HepG2 (cell line): ENCODE data around the gene IL32. TPM values are rescaled to one million over a fixed set of nuclear protein-coding genes. Genes with fewer than 3 reads are reported as not detected.
A peak's percentile ranks its signal among the peaks of the same experiment; 100 is the strongest.

Experiments used
- ATF7 ChIP-seq, 2 experiments: fragments of 450-650 bp in 1 of 2; sonication (generic) in 1 of 2; formaldehyde crosslinking in 1 of 2; IDR thresholded peaks; 2 replicates each; pipeline versions ENCODE4 v1.4.0 to v1.6.1; 2016 to 2020; ENCODE audit warnings: antibody characterized with exemption in 1 of 2, mild to moderate bottlenecking in 1 of 2, missing genetic modification reagents in 1 of 2
- ELF1 ChIP-seq: sonication (generic); formaldehyde crosslinking; IDR thresholded peaks from 2 replicates; pipeline ENCODE4 v1.4.0; 2020; ENCODE audit warnings: missing genetic modification reagents
- HMG20B ChIP-seq: conservative IDR thresholded peaks from 2 replicates; pipeline ENCODE4 v1.6.1; 2016; ENCODE audit warnings: missing genetic modification reagents, missing compliant biosample characterization
- IKZF1 ChIP-seq: fragments of 450-650 bp; IDR thresholded peaks from 2 replicates; pipeline ENCODE4 v1.7.1; 2016
- ONECUT2 ChIP-seq: sonication (generic); formaldehyde crosslinking; IDR thresholded peaks from 2 replicates; pipeline ENCODE4 v1.4.0; 2020; ENCODE audit warnings: missing genetic modification reagents
- PAX8 ChIP-seq: sonication (generic); formaldehyde crosslinking; IDR thresholded peaks from 2 replicates; pipeline ENCODE4 v1.8.0; 2022; ENCODE audit warnings: mild to moderate bottlenecking, missing genetic modification reagents, borderline replicate concordance
- SMARCC2 ChIP-seq: fragments of 450-650 bp; IDR thresholded peaks from 2 replicates; pipeline ENCODE4 v1.6.1; 2017; ENCODE audit warnings: antibody characterized with exemption, mild to moderate bottlenecking
- THAP7 ChIP-seq: sonication (generic); formaldehyde crosslinking; IDR thresholded peaks from 2 replicates; pipeline ENCODE4 v1.8.1; 2023; ENCODE audit warnings: mild to moderate bottlenecking, missing genetic modification reagents
- TRIM22 ChIP-seq: fragments of 450-650 bp; IDR thresholded peaks from 2 replicates; pipeline ENCODE4 v1.6.1; 2017
- YEATS4 ChIP-seq: sonication (generic); formaldehyde crosslinking; IDR thresholded peaks from 2 replicates; pipeline ENCODE4 v1.4.0; 2020; ENCODE audit warnings: missing genetic modification reagents, borderline replicate concordance
- ZBTB4 ChIP-seq: sonication (generic); formaldehyde crosslinking; IDR thresholded peaks from 2 replicates; pipeline ENCODE4 v1.4.0; 2020; ENCODE audit warnings: missing genetic modification reagents, mild to moderate bottlenecking, borderline replicate concordance
- ZHX1 ChIP-seq: sonication (generic); formaldehyde crosslinking; IDR thresholded peaks from 2 replicates; pipeline ENCODE4 v1.8.1; 2022; ENCODE audit warnings: low read depth, mild to moderate bottlenecking, missing genetic modification reagents
- ZNF562 ChIP-seq: sonication (generic); formaldehyde crosslinking; IDR thresholded peaks from 2 replicates; pipeline ENCODE4 v1.8.0; 2022; ENCODE audit warnings: missing genetic modification reagents, borderline replicate concordance
- ZNF609 ChIP-seq: sonication (generic); formaldehyde crosslinking; IDR thresholded peaks from 2 replicates; pipeline ENCODE4 v1.4.0; 2020; ENCODE audit warnings: mild to moderate bottlenecking, missing genetic modification reagents, borderline replicate concordance
- polyA plus RNA-seq, 8 experiments: library from polyadenylated mRNA; depleted of rRNA in 3 of 8; stranded (reverse) in 7 of 8; unstranded in 1 of 8; fragments of >200 nt; fragmentation: Illumina TruSeq in 4 of 8; extraction: Trizol in 4 of 8; gene quantifications; 2 replicates each; pipeline versions ENCODE4 v1.2.1 to v1.2.3, GENCODE V29; 2011 to 2016; ENCODE audit warnings: low read depth in 4 of 8, missing spikeins in 1 of 8, mixed read lengths in 1 of 8; ENCODE audit not compliant: insufficient read depth in 1 of 8
- total RNA-seq, 5 experiments: library from RNA; depleted of rRNA; stranded (reverse); fragments of >200 nt; fragmentation: Illumina TruSeq; extraction: Trizol; gene quantifications; 2 replicates each; pipeline ENCODE4 v1.2.3, GENCODE V29; 2016; ENCODE audit warnings: low read depth in 1 of 5

The IL32 gene
- total and polyA plus RNA-seq, 2 of the 13 experiments (the other 11 are each of a cell fraction or from before 2014, with no cell fraction given): 115 to 165 TPM

- TF ChIP-seq ZNF609 (CRISPR knock-in tag): peak; percentile 38; the same call in 1 of the 2 replicates
- TF ChIP-seq ONECUT2 (CRISPR knock-in tag): no peak
- TF ChIP-seq THAP7 (CRISPR knock-in tag): peak; percentile 29; the same call in 1 of the 2 replicates
- peak; percentile 74; the same call in 1 of the 2 replicates for TF ChIP-seq PAX8
- no peak for TF ChIP-seq IKZF1
- TF ChIP-seq SMARCC2: no peak
- no peak for TF ChIP-seq TRIM22
- TF ChIP-seq ZNF562: no peak; the same call in 1 of the 2 replicates
- TF ChIP-seq YEATS4 (CRISPR knock-in tag): peak; percentile 90
- TF ChIP-seq ZHX1: no peak; the same call in 1 of the 2 replicates
- TF ChIP-seq HMG20B (CRISPR knock-in tag): no peak
- no peak; the same call in none of the 2 replicates for TF ChIP-seq ZBTB4
- TF ChIP-seq ELF1: peak; percentile 83
- TF ChIP-seq ATF7 (IDR thresholded peaks at IDR 0.05): no peak
- TF ChIP-seq ATF7 (CRISPR knock-in tag; IDR thresholded peaks at IDR 0.05): peak; percentile 67; the same call in 1 of the 2 replicates
These were observed 41.6 kb upstream of the IL32 start, which contains the start of the genes HCFC1R1 and THOC6 (continued) for GRCh38 chr16:3023669-3024478.
